Measurements from ENCODE around the gene C1orf232. TPM values are rescaled to one million over a fixed set of nuclear protein-coding genes. Genes with fewer than 3 reads are reported as not detected.

Gene C1orf232
- total and polyA plus RNA-seq, 4 donors, result not detected

Other genes with a start within 250 kb of the C1orf232 start
- 10 to 100 TPM; 10.2 to 13.8 TPM for gene PAFAH2, start 170.9 kb downstream of the C1orf232 start, total RNA-seq
- gene PAFAH2, start 170.9 kb downstream of the C1orf232 start, polyA plus RNA-seq, result 10 to 100 TPM in 1 of 2 donors, 1 to 10 TPM in 1; 9.0 to 11.4 TPM
- gene EXTL1, start 147.2 kb downstream of the C1orf232 start, total RNA-seq, result under 1 TPM in 1 of 2 donors, not detected in 1; under 0.01 TPM
- gene EXTL1, start 147.2 kb downstream of the C1orf232 start, polyA plus RNA-seq, result not detected
- under 1 TPM; under 0.01 to 0.05 TPM for gene SLC30A2, start 122.8 kb downstream of the C1orf232 start, total RNA-seq
- gene SLC30A2, start 122.8 kb downstream of the C1orf232 start, polyA plus RNA-seq, result under 1 TPM in 1 of 2 donors, not detected in 1; 0.12 TPM
- gene TRIM63, start 101.3 kb downstream of the C1orf232 start, total RNA-seq, result not detected
- under 1 TPM in 1 of 2 donors, not detected in 1; 0.03 TPM for gene TRIM63, start 101.3 kb downstream of the C1orf232 start, polyA plus RNA-seq
- gene PDIK1L, start 57.1 kb downstream of the C1orf232 start, total RNA-seq, result 1 to 10 TPM; 6.4 to 9.2 TPM
- 1 to 10 TPM; 3.2 TPM for gene PDIK1L, start 57.1 kb downstream of the C1orf232 start, polyA plus RNA-seq
- under 1 TPM; 0.14 to 0.50 TPM for gene FAM110D, start 9.9 kb downstream of the C1orf232 start, total RNA-seq
- gene FAM110D, start 9.9 kb downstream of the C1orf232 start, polyA plus RNA-seq, result under 1 TPM; 0.10 to 0.39 TPM
- gene ZNF593, start 945 bp upstream of the C1orf232 start, total RNA-seq, result 10 to 100 TPM in 1 of 2 donors, 1 to 10 TPM in 1; 5.7 to 15.7 TPM
- gene ZNF593, start 945 bp upstream of the C1orf232 start, polyA plus RNA-seq, result 10 to 100 TPM; 44.8 to 81.4 TPM
- not detected for gene ZNF593OS, start 2.9 kb upstream of the C1orf232 start, total RNA-seq
- under 1 TPM; 0.10 to 0.32 TPM for gene ZNF593OS, start 2.9 kb upstream of the C1orf232 start, polyA plus RNA-seq
- gene CNKSR1, start 8.5 kb upstream of the C1orf232 start, total RNA-seq, result 1 to 10 TPM in 1 of 2 donors, under 1 TPM in 1; 0.56 to 1.2 TPM
- gene CNKSR1, start 8.5 kb upstream of the C1orf232 start, polyA plus RNA-seq, result 1 to 10 TPM in 1 of 2 donors, under 1 TPM in 1; 0.48 to 2.2 TPM
- gene CATSPER4, start 21.6 kb upstream of the C1orf232 start, total RNA-seq, result not detected
- not detected for gene CATSPER4, start 21.6 kb upstream of the C1orf232 start, polyA plus RNA-seq
- 10 to 100 TPM in 1 of 2 donors, 1 to 10 TPM in 1; 7.3 to 14.6 TPM for gene CEP85, start 65.2 kb upstream of the C1orf232 start, total RNA-seq
- 1 to 10 TPM; 2.6 to 3.4 TPM for gene CEP85, start 65.2 kb upstream of the C1orf232 start, polyA plus RNA-seq
- gene SH3BGRL3, start 111.1 kb upstream of the C1orf232 start, total RNA-seq, result 10 to 100 TPM in 1 of 2 donors, 1 to 10 TPM in 1; 4.5 to 10.0 TPM
- 10 to 100 TPM; 36.0 to 93.2 TPM for gene SH3BGRL3, start 111.1 kb upstream of the C1orf232 start, polyA plus RNA-seq
- 1 to 10 TPM; 3.0 to 9.5 TPM for gene UBXN11, start 137.7 kb upstream of the C1orf232 start, total RNA-seq
- gene UBXN11, start 137.7 kb upstream of the C1orf232 start, polyA plus RNA-seq, result 1 to 10 TPM; 5.7 to 8.9 TPM
- gene CD52, start 149.0 kb upstream of the C1orf232 start, total RNA-seq, result 1 to 10 TPM; 1.7 to 4.0 TPM
- gene CD52, start 149.0 kb upstream of the C1orf232 start, polyA plus RNA-seq, result 10 to 100 TPM; 13.8 to 16.4 TPM
- gene CRYBG2, start 185.2 kb upstream of the C1orf232 start, total RNA-seq, result under 1 TPM; under 0.01 TPM
- gene CRYBG2, start 185.2 kb upstream of the C1orf232 start, polyA plus RNA-seq, result under 1 TPM in 1 of 2 donors, not detected in 1; 0.12 TPM
- under 1 TPM in 1 of 2 donors, not detected in 1; 0.17 TPM for gene ZNF683, start 203.8 kb upstream of the C1orf232 start, total RNA-seq
- gene ZNF683, start 203.8 kb upstream of the C1orf232 start, polyA plus RNA-seq, result under 1 TPM in 1 of 2 donors, not detected in 1; 0.09 TPM
- gene LIN28A, start 241.9 kb upstream of the C1orf232 start, total RNA-seq, result not detected
- not detected for gene LIN28A, start 241.9 kb upstream of the C1orf232 start, polyA plus RNA-seq

Measured in liver (tissue), 4 donors.